H9 (cell line): ENCODE results near the gene SIL1. TPM values are rescaled to one million over a fixed set of nuclear protein-coding genes. Genes with fewer than 3 reads are reported as not detected.

Experiments
- DNase-seq: peaks from one replicate; pipeline ENCODE4 v3.0.0-alpha.2; 2017
- H2AFZ ChIP-seq: one replicate; pipeline ENCODE4 v1.6.1; 2013; ENCODE audit warnings: mild to moderate bottlenecking, low read length, control low read depth, moderate library complexity
- H2AK5ac ChIP-seq: 2 replicates; pipeline ENCODE4 v1.6.1; 2013; ENCODE audit warnings: low read length, control low read depth, mixed read lengths; ENCODE audit not compliant: insufficient read length
- H2BK120ac ChIP-seq: one replicate; pipeline ENCODE4 v1.6.1; 2013; ENCODE audit warnings: low read depth, mild to moderate bottlenecking, low read length, control low read depth, inconsistent platforms; ENCODE audit not compliant: poor library complexity, severe bottlenecking
- H2BK12ac ChIP-seq: 2 replicates; pipeline ENCODE4 v1.6.1; 2013; ENCODE audit warnings: low read length, control low read depth, mixed read lengths, low read depth; ENCODE audit not compliant: insufficient read length
- H2BK15ac ChIP-seq: 2 replicates; pipeline ENCODE4 v1.6.1; 2013; ENCODE audit warnings: low read depth, low read length, control low read depth
- H2BK20ac ChIP-seq: one replicate; pipeline ENCODE4 v1.6.1; 2013; ENCODE audit warnings: low read depth, mild to moderate bottlenecking, low read length, control low read depth, inconsistent platforms; ENCODE audit not compliant: poor library complexity, severe bottlenecking
- H2BK5ac ChIP-seq: 2 replicates; pipeline ENCODE4 v1.6.1; 2013; ENCODE audit warnings: low read length, control low read depth, mixed read lengths; ENCODE audit not compliant: insufficient read length
- H3K14ac ChIP-seq: 2 replicates; pipeline ENCODE4 v1.6.1; 2013; ENCODE audit warnings: low read length, control low read depth; ENCODE audit not compliant: insufficient read depth
- H3K18ac ChIP-seq: 2 replicates; pipeline ENCODE4 v1.6.1; 2013; ENCODE audit warnings: low read depth, mild to moderate bottlenecking, mixed read lengths, low read length, control low read depth; ENCODE audit not compliant: insufficient read length
- H3K23ac ChIP-seq: 2 replicates; pipeline ENCODE4 v1.6.1; 2013; ENCODE audit warnings: low read length, control low read depth, mixed read lengths, low read depth; ENCODE audit not compliant: insufficient read length
- H3K23me2 ChIP-seq: 2 replicates; pipeline ENCODE4 v1.6.1; 2013; ENCODE audit warnings: low read depth, mild to moderate bottlenecking, mixed read lengths, low read length, control low read depth; ENCODE audit not compliant: insufficient read length, poor library complexity, severe bottlenecking
- H3K27ac ChIP-seq: 2 replicates; pipeline ENCODE4 v1.5.1; 2013; ENCODE audit warnings: low read length, control low read depth, mixed read lengths, low read depth; ENCODE audit not compliant: insufficient read length
- H3K27me3 ChIP-seq: 2 replicates; pipeline ENCODE4 v1.6.1; 2013; ENCODE audit warnings: low read length, control low read depth, inconsistent platforms; ENCODE audit not compliant: insufficient read depth
- H3K4ac ChIP-seq: 2 replicates; pipeline ENCODE4 v1.6.1; 2013; ENCODE audit warnings: low read depth, mild to moderate bottlenecking, control low read depth, inconsistent platforms, low read length, moderate library complexity
- H3K4me1 ChIP-seq: 2 replicates; pipeline ENCODE4 v1.6.1; 2013; ENCODE audit warnings: low read length, control low read depth, inconsistent platforms; ENCODE audit not compliant: insufficient read depth
- H3K4me2 ChIP-seq: 2 replicates; pipeline ENCODE4 v1.6.1; 2013; ENCODE audit warnings: low read length, control low read depth, mixed read lengths; ENCODE audit not compliant: insufficient read length, insufficient read depth
- H3K56ac ChIP-seq: 2 replicates; pipeline ENCODE4 v1.6.1; 2013; ENCODE audit warnings: low read depth, mild to moderate bottlenecking, mixed read lengths, low read length, control low read depth; ENCODE audit not compliant: insufficient read length
- H3K79me1 ChIP-seq: 2 replicates; pipeline ENCODE4 v1.6.1; 2013; ENCODE audit warnings: low read depth, mild to moderate bottlenecking, moderate library complexity, low read length, control low read depth, inconsistent platforms; ENCODE audit not compliant: insufficient read depth, poor library complexity, severe bottlenecking
- H3K79me2 ChIP-seq: 2 replicates; pipeline ENCODE4 v1.6.1; 2013; ENCODE audit warnings: low read length, control low read depth, inconsistent platforms; ENCODE audit not compliant: insufficient read depth
- H3K9ac ChIP-seq: 2 replicates; pipeline ENCODE4 v1.6.1; 2013; ENCODE audit warnings: low read length, control low read depth, mixed read lengths; ENCODE audit not compliant: insufficient read length; ENCODE audit errors: extremely low read depth
- H3K9me3 ChIP-seq: one replicate; pipeline ENCODE4 v1.6.1; 2013; ENCODE audit warnings: low read depth, low read length, inconsistent platforms; ENCODE audit not compliant: control insufficient read depth
- H3T11ph ChIP-seq: one replicate; pipeline ENCODE4 v1.6.1; 2013; ENCODE audit warnings: mild to moderate bottlenecking, low read length, control low read depth, inconsistent platforms
- H4K20me1 ChIP-seq: one replicate; pipeline ENCODE4 v1.6.1; 2013; ENCODE audit not compliant: control insufficient read depth, insufficient read length, insufficient read depth
- H4K5ac ChIP-seq: 2 replicates; pipeline ENCODE4 v1.6.1; 2013; ENCODE audit warnings: low read depth, mild to moderate bottlenecking, mixed read lengths, low read length, control low read depth; ENCODE audit not compliant: insufficient read length
- H4K8ac ChIP-seq: replicated peaks from 2 replicates; pipeline ENCODE4 v1.6.1; 2013; ENCODE audit warnings: low read length, control low read depth, mixed read lengths, low read depth; ENCODE audit not compliant: insufficient read length
- H4K91ac ChIP-seq: 2 replicates; pipeline ENCODE4 v1.6.1; 2013; ENCODE audit warnings: low read depth, mild to moderate bottlenecking, moderate library complexity, mixed read lengths, low read length, control low read depth; ENCODE audit not compliant: insufficient read length
- H3K27ac Mint-ChIP-seq, 3 experiments: 2 replicates in 2 of 3; 3 replicates in 1 of 3; pipeline ENCODE4 v1.8.0; 2020 to 2021; ENCODE audit warnings: mixed read lengths in 3 of 3, mild to moderate bottlenecking in 1 of 3, moderate library complexity in 1 of 3
- H3K27me3 Mint-ChIP-seq: 2 replicates; pipeline ENCODE4 v1.8.0; 2021; ENCODE audit warnings: low read depth, mild to moderate bottlenecking, moderate library complexity, mixed read lengths
- H3K36me3 Mint-ChIP-seq, 3 experiments: 2 replicates in 2 of 3; 3 replicates in 1 of 3; pipeline ENCODE4 v1.8.0; 2020 to 2021; ENCODE audit warnings: low read depth in 3 of 3, mixed read lengths in 3 of 3; ENCODE audit not compliant: insufficient read depth in 1 of 3
- H3K4me1 Mint-ChIP-seq, 2 experiments: 2 replicates each; pipeline ENCODE4 v1.8.0; 2020; ENCODE audit warnings: mixed read lengths in 2 of 2
- H3K4me3 Mint-ChIP-seq, 2 experiments: 2 replicates in 1 of 2; 3 replicates in 1 of 2; pipeline ENCODE4 v1.8.0; 2020 to 2021; ENCODE audit warnings: mild to moderate bottlenecking in 2 of 2, mixed read lengths in 2 of 2, moderate library complexity in 1 of 2
- H3K9me3 Mint-ChIP-seq, 2 experiments: 2 replicates in 1 of 2; 3 replicates in 1 of 2; pipeline ENCODE4 v1.8.0; 2020; ENCODE audit warnings: mild to moderate bottlenecking in 2 of 2, mixed read lengths in 2 of 2, moderate library complexity in 1 of 2
- CTCF ChIP-seq: fragments of 200-600 bp; sonication (generic); conservative IDR thresholded peaks from 3 replicates; pipeline ENCODE4 v1.8.0; 2021; ENCODE audit warnings: antibody characterized with exemption, mild to moderate bottlenecking
- WGBS: extraction: QIAGEN DNeasy Blood & Tissue Kit; methylation state at CpG from one replicate; pipeline ENCODE4 v1.1.7; 2013; ENCODE audit warnings: missing lambda C conversion rate, low lambda C conversion rate, mixed read lengths; ENCODE audit not compliant: insufficient read length; ENCODE audit errors: extremely low coverage; 5-methylcytosine and 5-hydroxymethylcytosine counted together
- total RNA-seq: library from RNA; stranded (reverse); gene quantifications from 2 replicates; pipeline ENCODE4 v1.2.1, GENCODE V29; 2021

SIL1 gene
- total RNA-seq, 1 experiment from 2014 or later = 10.6 TPM

- Histone ChIP-seq H3K18ac (no peak overlapping the region), H3K27ac (no peak overlapping the region), H3K4ac (no peak overlapping the region), H3K4me1 (no peaks in the 10 kb centered on the region), H3K4me2 (no peak overlapping the region), H3K23me2 (no peaks in the 10 kb centered on the region), H3K79me1 (no peaks in the 10 kb centered on the region), H4K91ac (no peak overlapping the region), H2AK5ac (no peak overlapping the region), H2AFZ (no peak overlapping the region), H3K9ac (no peak overlapping the region), H3T11ph (no peak overlapping the region), H4K5ac (no peak overlapping the region), H4K20me1 (no peaks in the 10 kb centered on the region), H2BK12ac (no peak overlapping the region), H3K9me3 (no peaks in the 10 kb centered on the region), H3K23ac (no peak overlapping the region), H3K14ac (no peak overlapping the region), H3K79me2 (no peaks in the 10 kb centered on the region), H3K27me3 (no peaks in the 10 kb centered on the region), H2BK5ac (no peak overlapping the region), H2BK15ac (no peak overlapping the region), H3K56ac (no peak overlapping the region), H2BK120ac (no peak overlapping the region), H2BK20ac (no peak overlapping the region), H4K8ac (no peak overlapping the region)
- Mint-ChIP-seq H3K36me3 (no peaks in the 10 kb centered on the region), H3K4me1 (peaks cover 4 to 10% of the 10 kb centered on the region in 2 experiments), H3K9me3 (no peaks in the 10 kb centered on the region), H3K27me3 (no peaks in the 10 kb centered on the region), H3K27ac (no peak overlapping the region), H3K4me3 (no peak overlapping the region)
- no CpG with 5 or more reads among the region's 1 CpG for WGBS
- TF ChIP-seq CTCF = no peak
- DNase-seq = no peak
Measured at GRCh38 chr5:139068494-139069151, 129.5 kb downstream of the SIL1 start.
